IMR-90 (cell line): Measurements from ENCODE around the gene IL11RA. TPM values are rescaled to one million over a fixed set of nuclear protein-coding genes. Genes with fewer than 3 reads are reported as not detected.

Experiments
- ATAC-seq: fragments of 200-7000 bp; cut with Tn5 transposase; 2 replicates; pipeline ENCODE4 v1.9.1; 2020; ENCODE audit warnings: low read depth, mild to moderate bottlenecking, moderate library complexity
- BruUV-seq: library from RNA; stranded (reverse); fragments of 400-500 nt; replicated peaks from 2 replicates; lab custom pipeline; 2021; lab: Mats Ljungman, UMichigan
- CTCF ChIA-PET: fragments of 300-600 bp; formaldehyde crosslinking; extraction: SDS; loops from one replicate; lab custom pipeline; 2021; ENCODE audit warnings: antibody characterized with exemption; lab: Yijun Ruan, JAX
- POLR2A ChIA-PET: fragments of 300-600 bp; sonication (Branson Sonifier 250); formaldehyde crosslinking; loops from one replicate; lab custom pipeline; 2022; ENCODE audit warnings: antibody characterized with exemption; ENCODE audit not compliant: unreplicated experiment; lab: Charles Lee
- DNase-seq: peaks from one replicate; pipeline ENCODE4 v3.0.0; 2013
- H2AFZ ChIP-seq: replicated peaks from 2 replicates; pipeline ENCODE3; 2013; ENCODE audit warnings: low read length, mild to moderate bottlenecking; ENCODE audit not compliant: poor library complexity
- H2AK5ac ChIP-seq: 2 replicates; pipeline ENCODE4 v1.6.1; 2013; ENCODE audit warnings: low read depth, low read length, inconsistent platforms
- H2AK9ac ChIP-seq: replicated peaks from 2 replicates; pipeline ENCODE3; 2013; ENCODE audit warnings: mild to moderate bottlenecking, low read depth, low read length, moderate library complexity; ENCODE audit not compliant: poor library complexity
- H2BK120ac ChIP-seq: 2 replicates; pipeline ENCODE4 v1.6.1; 2013; ENCODE audit warnings: low read depth, low read length, inconsistent platforms
- H2BK15ac ChIP-seq: 3 replicates; pipeline ENCODE4 v1.6.1; 2013; ENCODE audit warnings: low read depth, low read length, inconsistent platforms
- H2BK20ac ChIP-seq: 2 replicates; pipeline ENCODE4 v1.6.1; 2013; ENCODE audit warnings: low read depth, mild to moderate bottlenecking, inconsistent platforms, low read length, moderate library complexity
- H2BK5ac ChIP-seq: 2 replicates; pipeline ENCODE4 v1.6.1; 2013; ENCODE audit warnings: mild to moderate bottlenecking, low read depth, low read length, inconsistent platforms; ENCODE audit not compliant: poor library complexity, severe bottlenecking
- H3K14ac ChIP-seq: replicated peaks from 2 replicates; pipeline ENCODE4 v1.6.1; 2013; ENCODE audit warnings: low read depth, low read length, inconsistent platforms
- H3K18ac ChIP-seq: 2 replicates; pipeline ENCODE4 v1.6.1; 2013; ENCODE audit warnings: low read depth, low read length, control low read depth
- H3K23ac ChIP-seq: 2 replicates; pipeline ENCODE4 v1.6.1; 2013; ENCODE audit warnings: low read depth, low read length, inconsistent platforms
- H3K27ac ChIP-seq: 2 replicates; pipeline ENCODE4 v1.5.1; 2013; ENCODE audit warnings: mild to moderate bottlenecking, control low read depth, low read length; ENCODE audit not compliant: insufficient read depth
- H3K27me3 ChIP-seq: 2 replicates; pipeline ENCODE4 v1.6.1; 2013; ENCODE audit warnings: low read length; ENCODE audit not compliant: control insufficient read depth, insufficient read depth
- H3K36me3 ChIP-seq: 2 replicates; pipeline ENCODE4 v1.6.1; 2013; ENCODE audit warnings: low read length, mixed read lengths; ENCODE audit not compliant: control insufficient read depth, insufficient read depth
- H3K4ac ChIP-seq: 2 replicates; pipeline ENCODE4 v1.6.1; 2013; ENCODE audit warnings: low read depth, low read length, inconsistent platforms
- H3K4me1 ChIP-seq: 2 replicates; pipeline ENCODE4 v1.6.1; 2013; ENCODE audit warnings: low read length, mixed read lengths; ENCODE audit not compliant: control insufficient read depth, insufficient read depth
- H3K4me2 ChIP-seq: 2 replicates; pipeline ENCODE4 v1.6.1; 2013; ENCODE audit warnings: low read depth, mild to moderate bottlenecking, control low read depth, low read length, moderate library complexity
- H3K4me3 ChIP-seq: 2 replicates; pipeline ENCODE4 v1.5.1; 2013; ENCODE audit warnings: low read depth, mild to moderate bottlenecking, control low read depth, low read length, moderate library complexity; ENCODE audit not compliant: insufficient read depth
- H3K56ac ChIP-seq: 2 replicates; pipeline ENCODE4 v1.6.1; 2013; ENCODE audit warnings: low read length, inconsistent platforms; ENCODE audit not compliant: insufficient read depth; ENCODE audit errors: extremely low read depth
- H3K79me1 ChIP-seq, 2 experiments: 2 replicates each; pipeline ENCODE4 v1.6.1; 2013; ENCODE audit warnings: low read length in 2 of 2, inconsistent platforms in 1 of 2, low read depth in 1 of 2
- H3K9ac ChIP-seq: 2 replicates; pipeline ENCODE4 v1.6.1; 2013; ENCODE audit warnings: low read depth, low read length, control low read depth
- H3K9me1 ChIP-seq: 2 replicates; pipeline ENCODE4 v1.6.1; 2013; ENCODE audit warnings: low read length, inconsistent platforms; ENCODE audit not compliant: insufficient read depth
- H3K9me3 ChIP-seq: 2 replicates; pipeline ENCODE4 v1.6.1; 2013; ENCODE audit warnings: low read length; ENCODE audit not compliant: control insufficient read depth, insufficient read depth
- H4K20me1 ChIP-seq: 2 replicates; pipeline ENCODE4 v1.6.1; 2013; ENCODE audit warnings: low read length, inconsistent platforms; ENCODE audit not compliant: insufficient read depth
- H4K5ac ChIP-seq: 2 replicates; pipeline ENCODE4 v1.6.1; 2013; ENCODE audit warnings: mild to moderate bottlenecking, low read depth, low read length, control low read depth
- H4K8ac ChIP-seq, 2 experiments: 2 replicates each; pipeline ENCODE4 v1.6.1; 2013; ENCODE audit warnings: low read depth in 2 of 2, low read length in 2 of 2, control low read depth in 1 of 2, inconsistent platforms in 1 of 2
- H4K91ac ChIP-seq: 2 replicates; pipeline ENCODE4 v1.6.1; 2013; ENCODE audit warnings: low read depth, low read length, inconsistent platforms; ENCODE audit not compliant: insufficient read depth
- BHLHE40 ChIP-seq: fragments of 150-350 bp; IDR thresholded peaks from 2 replicates; pipeline ENCODE4 v1.6.1; 2016; ENCODE audit warnings: mild to moderate bottlenecking, low read depth, low read length
- CEBPB ChIP-seq: IDR thresholded peaks from 2 replicates; pipeline ENCODE4 v1.6.1; 2012; ENCODE audit warnings: low read depth, low read length, improper control_type of control experiment
- CHD1 ChIP-seq: IDR thresholded peaks from 2 replicates; pipeline ENCODE4 v1.6.1; 2012; ENCODE audit warnings: low read depth, low read length, improper control_type of control experiment
- ELK1 ChIP-seq: fragments of 150-350 bp; IDR thresholded peaks from 2 replicates; pipeline ENCODE4 v1.6.1; 2016; ENCODE audit warnings: low read depth, mild to moderate bottlenecking, low read length, moderate library complexity, borderline replicate concordance
- FOS ChIP-seq: fragments of 150-350 bp; IDR thresholded peaks from 2 replicates; pipeline ENCODE4 v1.6.1; 2016; ENCODE audit warnings: low read depth, low read length
- MAFK ChIP-seq: IDR thresholded peaks from 2 replicates; pipeline ENCODE4 v1.6.1; 2012; ENCODE audit warnings: low read depth, low read length, improper control_type of control experiment
- MAZ ChIP-seq: IDR thresholded peaks from 2 replicates; pipeline ENCODE4 v1.6.1; 2012; ENCODE audit warnings: low read depth, mild to moderate bottlenecking, low read length, improper control_type of control experiment, moderate library complexity, borderline replicate concordance
- MXI1 ChIP-seq: IDR thresholded peaks from 2 replicates; pipeline ENCODE4 v1.6.1; 2012; ENCODE audit warnings: low read depth, mild to moderate bottlenecking, low read length, moderate library complexity, borderline replicate concordance
- NFE2L2 ChIP-seq: fragments of 150-350 bp; IDR thresholded peaks from 2 replicates; pipeline ENCODE4 v1.6.1; 2016; ENCODE audit warnings: low read depth, mild to moderate bottlenecking, low read length
- POLR2A ChIP-seq: IDR thresholded peaks from 2 replicates; pipeline ENCODE4 v1.6.1; 2012; ENCODE audit warnings: mild to moderate bottlenecking, low read depth, low read length
- RAD21 ChIP-seq: IDR thresholded peaks from 2 replicates; pipeline ENCODE4 v1.6.1; 2012; ENCODE audit warnings: low read length, improper control_type of control experiment
- RCOR1 ChIP-seq: IDR thresholded peaks from 2 replicates; pipeline ENCODE4 v1.6.1; 2012; ENCODE audit warnings: mild to moderate bottlenecking, low read length, improper control_type of control experiment; ENCODE audit not compliant: insufficient replicate concordance
- RFX5 ChIP-seq: IDR thresholded peaks from 2 replicates; pipeline ENCODE4 v1.8.0; 2012; ENCODE audit warnings: low read depth, mild to moderate bottlenecking, low read length, moderate library complexity
- SMC3 ChIP-seq: fragments of 150-350 bp; IDR thresholded peaks from 2 replicates; pipeline ENCODE4 v1.6.1; 2016; ENCODE audit warnings: low read depth, mild to moderate bottlenecking, antibody characterized with exemption, low read length, moderate library complexity
- WGBS, 2 experiments: methylation state at CpG; one replicate each; pipeline versions ENCODE4 v1.1.5 to v1.1.7; 2013; ENCODE audit warnings: missing lambda C conversion rate in 2 of 2; ENCODE audit not compliant: insufficient read length in 1 of 2; ENCODE audit errors: extremely low coverage in 2 of 2; 5-methylcytosine and 5-hydroxymethylcytosine counted together
- dilution Hi-C: fragments of 300-500 bp; cut with HindIII; formaldehyde crosslinking; loops from one replicate; pipeline ENCODE4 v1.14.3; 2018; ENCODE audit warnings: low sequenced_read_pairs; ENCODE audit not compliant: unreplicated experiment
- in situ Hi-C: fragments of 300-500 bp; cut with MboI; formaldehyde crosslinking; loops from 3 replicates; pipeline ENCODE4 v1.14.3; 2019; ENCODE audit warnings: low sequenced_read_pairs, inconsistent platforms, mixed read lengths
- intact Hi-C: fragments of 100-400 bp; cut with micrococcal nuclease; formaldehyde crosslinking; loops from 2 replicates; pipeline ENCODE4 v1.10.0; 2022
- polyA plus RNA-seq, 3 experiments: library from polyadenylated mRNA; depleted of rRNA; stranded (reverse); fragments of >200 nt; gene quantifications; 2 replicates each; pipeline ENCODE4 v1.2.3, GENCODE V29; 2012; ENCODE audit warnings: low replicate concordance in 1 of 3
- total RNA-seq: library from RNA; depleted of rRNA; stranded (reverse); fragments of >200 nt; gene quantifications from 2 replicates; pipeline ENCODE4 v1.2.3, GENCODE V29; 2012
- TF ChIP-seq, protein P1 (sequence below): fragments of 150-350 bp; IDR thresholded peaks from 2 replicates; pipeline ENCODE4 v1.6.1; 2017; ENCODE audit warnings: mild to moderate bottlenecking, antibody characterized with exemption, low read length, low read depth
- TF ChIP-seq, protein P2 (sequence below): conservative IDR thresholded peaks from 2 replicates; pipeline ENCODE4 v1.5.1; 2012; ENCODE audit warnings: mild to moderate bottlenecking, low read depth, low read length, improper control_type of control experiment

IL11RA gene
- total and polyA plus RNA-seq, 2 of the 4 experiments (the other 2 are of a cell fraction): 8.2 to 15.9 TPM

GRCh38 chr9:34686732-34687131 lies 34.7 kb downstream of the IL11RA start:
- no peak overlapping the region for H3K4ac ChIP-seq
- no peaks in the 10 kb centered on the region for H3K36me3 ChIP-seq
- no peak overlapping the region for H2AK9ac ChIP-seq
- no peak overlapping the region for H3K18ac ChIP-seq
- no peak overlapping the region for H2AK5ac ChIP-seq
- TF ChIP-seq RFX5 (no peak), RAD21 (no peak), MXI1 (no peak), SMC3 (no peak), MAZ (no peak), MAFK (no peak), ELK1 (no peak), FOS (no peak), POLR2A (no peak), NFE2L2 (no peak), BHLHE40 (no peak), CHD1 (no peak), CEBPB (no peak), RCOR1 (no peak)
- TF ChIP-seq, protein P1, sequence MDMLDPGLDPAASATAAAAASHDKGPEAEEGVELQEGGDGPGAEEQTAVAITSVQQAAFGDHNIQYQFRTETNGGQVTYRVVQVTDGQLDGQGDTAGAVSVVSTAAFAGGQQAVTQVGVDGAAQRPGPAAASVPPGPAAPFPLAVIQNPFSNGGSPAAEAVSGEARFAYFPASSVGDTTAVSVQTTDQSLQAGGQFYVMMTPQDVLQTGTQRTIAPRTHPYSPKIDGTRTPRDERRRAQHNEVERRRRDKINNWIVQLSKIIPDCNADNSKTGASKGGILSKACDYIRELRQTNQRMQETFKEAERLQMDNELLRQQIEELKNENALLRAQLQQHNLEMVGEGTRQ: no peak
- TF ChIP-seq, protein P2, sequence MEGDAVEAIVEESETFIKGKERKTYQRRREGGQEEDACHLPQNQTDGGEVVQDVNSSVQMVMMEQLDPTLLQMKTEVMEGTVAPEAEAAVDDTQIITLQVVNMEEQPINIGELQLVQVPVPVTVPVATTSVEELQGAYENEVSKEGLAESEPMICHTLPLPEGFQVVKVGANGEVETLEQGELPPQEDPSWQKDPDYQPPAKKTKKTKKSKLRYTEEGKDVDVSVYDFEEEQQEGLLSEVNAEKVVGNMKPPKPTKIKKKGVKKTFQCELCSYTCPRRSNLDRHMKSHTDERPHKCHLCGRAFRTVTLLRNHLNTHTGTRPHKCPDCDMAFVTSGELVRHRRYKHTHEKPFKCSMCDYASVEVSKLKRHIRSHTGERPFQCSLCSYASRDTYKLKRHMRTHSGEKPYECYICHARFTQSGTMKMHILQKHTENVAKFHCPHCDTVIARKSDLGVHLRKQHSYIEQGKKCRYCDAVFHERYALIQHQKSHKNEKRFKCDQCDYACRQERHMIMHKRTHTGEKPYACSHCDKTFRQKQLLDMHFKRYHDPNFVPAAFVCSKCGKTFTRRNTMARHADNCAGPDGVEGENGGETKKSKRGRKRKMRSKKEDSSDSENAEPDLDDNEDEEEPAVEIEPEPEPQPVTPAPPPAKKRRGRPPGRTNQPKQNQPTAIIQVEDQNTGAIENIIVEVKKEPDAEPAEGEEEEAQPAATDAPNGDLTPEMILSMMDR: no peak
- DNase-seq (no peak), ATAC-seq (no peak)
- no peak overlapping the region for H3K4me3 ChIP-seq
- no peak overlapping the region for H3K27ac ChIP-seq
- no peaks in the 10 kb centered on the region for H3K27me3 ChIP-seq
- no peak overlapping the region for H2BK15ac ChIP-seq
- H3K56ac ChIP-seq: no peak overlapping the region
- H3K4me2 ChIP-seq: no peak overlapping the region
- H3K9ac ChIP-seq: no peak overlapping the region
- no peaks in the 10 kb centered on the region for H3K79me1 ChIP-seq
- H2BK20ac ChIP-seq: no peak overlapping the region
- H2BK120ac ChIP-seq: no peak overlapping the region
- no peak overlapping the region for H4K5ac ChIP-seq
- no peak overlapping the region for H2BK5ac ChIP-seq
- no peak overlapping the region for H3K14ac ChIP-seq
- no peaks in the 10 kb centered on the region; the same call in 1 of the 2 replicates for H4K20me1 ChIP-seq
- H3K23ac ChIP-seq: no peak overlapping the region
- BruUV-seq: no TSS peak
- ChIA-PET POLR2A (no interaction called here), CTCF (no interaction called here)
- H3K9me1 ChIP-seq: peaks cover 11% of the 10 kb centered on the region; the same call in 1 of the 2 replicates
- intact Hi-C loops (no loop called here), dilution Hi-C loops (no loop called here), in situ Hi-C loops (no loop called here)
- H3K9me3 ChIP-seq: no peaks in the 10 kb centered on the region
- H4K8ac ChIP-seq: no peak overlapping the region
- WGBS, 2 experiments: no CpG with 5 or more reads among the region's 1 CpG
- no peak overlapping the region for H4K91ac ChIP-seq
- no peaks in the 10 kb centered on the region; the same call in 1 of the 2 replicates for H3K4me1 ChIP-seq
- H2AFZ ChIP-seq: no peak overlapping the region
